OCI-LY7 (cell line): ENCODE data around the gene BCKDHB.

Source experiments
- EZH2phosphoT487 ChIP-seq: fragments of 200-600 bp; sonication (generic); IDR thresholded peaks from 2 replicates; pipeline ENCODE4 v1.6.1; 2018; ENCODE audit warnings: low read depth, borderline replicate concordance, mild to moderate bottlenecking, mixed run types, antibody characterized with exemption, low read length, moderate library complexity, mixed read lengths
- TF ChIP-seq, protein P1 (sequence below): fragments of 200-600 bp; sonication (generic); conservative IDR thresholded peaks from 2 replicates; pipeline ENCODE4 v1.5.1; 2014; ENCODE audit warnings: mild to moderate bottlenecking, antibody characterized with exemption, low read length, moderate library complexity, mixed read lengths

DNA sequence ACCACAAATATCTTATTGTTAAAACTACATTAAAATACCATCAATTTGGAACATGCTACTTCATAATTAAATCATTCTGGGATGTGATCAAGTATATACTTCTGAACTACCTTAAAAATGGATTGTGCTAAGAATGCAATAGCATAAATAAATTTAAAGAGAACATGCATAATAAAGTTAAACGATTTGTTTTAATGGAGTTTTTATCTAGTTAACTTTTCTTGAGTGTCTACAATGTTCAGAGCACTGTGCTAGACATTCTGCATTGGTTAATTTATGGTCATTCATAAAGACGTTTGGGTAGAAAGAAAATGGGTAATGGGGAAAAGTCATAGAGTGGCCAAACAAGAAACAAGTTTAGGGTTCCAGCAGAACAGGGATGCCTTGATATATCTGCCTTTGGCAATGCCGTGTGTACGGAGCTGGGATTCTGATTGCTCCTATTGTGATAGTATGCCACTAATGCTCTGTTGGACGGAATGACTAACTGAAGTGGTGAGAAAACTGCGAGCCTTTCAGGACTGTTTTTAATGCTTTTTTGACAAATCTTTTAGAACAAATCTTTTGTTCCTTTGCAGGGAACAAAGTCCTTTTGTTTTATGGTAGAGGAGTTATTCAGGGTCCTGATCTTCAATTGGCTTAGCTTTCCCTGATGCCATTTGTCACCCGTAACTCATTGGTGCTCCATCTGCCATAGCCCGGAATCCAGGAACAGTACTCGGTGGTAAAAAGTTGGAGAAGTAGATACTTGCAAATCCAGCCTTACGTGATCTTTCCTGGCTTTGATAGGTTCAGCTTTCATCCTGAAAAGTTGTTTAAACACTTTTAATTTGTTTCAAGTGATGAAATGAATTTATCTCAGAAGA is 162.6 kb downstream of the BCKDHB start:
- TF ChIP-seq, protein P1, sequence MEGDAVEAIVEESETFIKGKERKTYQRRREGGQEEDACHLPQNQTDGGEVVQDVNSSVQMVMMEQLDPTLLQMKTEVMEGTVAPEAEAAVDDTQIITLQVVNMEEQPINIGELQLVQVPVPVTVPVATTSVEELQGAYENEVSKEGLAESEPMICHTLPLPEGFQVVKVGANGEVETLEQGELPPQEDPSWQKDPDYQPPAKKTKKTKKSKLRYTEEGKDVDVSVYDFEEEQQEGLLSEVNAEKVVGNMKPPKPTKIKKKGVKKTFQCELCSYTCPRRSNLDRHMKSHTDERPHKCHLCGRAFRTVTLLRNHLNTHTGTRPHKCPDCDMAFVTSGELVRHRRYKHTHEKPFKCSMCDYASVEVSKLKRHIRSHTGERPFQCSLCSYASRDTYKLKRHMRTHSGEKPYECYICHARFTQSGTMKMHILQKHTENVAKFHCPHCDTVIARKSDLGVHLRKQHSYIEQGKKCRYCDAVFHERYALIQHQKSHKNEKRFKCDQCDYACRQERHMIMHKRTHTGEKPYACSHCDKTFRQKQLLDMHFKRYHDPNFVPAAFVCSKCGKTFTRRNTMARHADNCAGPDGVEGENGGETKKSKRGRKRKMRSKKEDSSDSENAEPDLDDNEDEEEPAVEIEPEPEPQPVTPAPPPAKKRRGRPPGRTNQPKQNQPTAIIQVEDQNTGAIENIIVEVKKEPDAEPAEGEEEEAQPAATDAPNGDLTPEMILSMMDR: no peak
- TF ChIP-seq EZH2phosphoT487: no peak
